Stimulated activated CD4-positive, alpha-beta T cell treated with anti-CD3 and anti-CD28 coated beads, Interleukin-4, amount 100 ng/mL, for 24 hours (primary cell): ENCODE measurements around the gene LILRA1.
"Not testable (repeated sequence)": the region's sequence is repeated elsewhere in the genome, so short reads cannot be mapped to it uniquely, and the experiment has no call there.

Source experiments
- DNase-seq: peaks from one replicate; pipeline ENCODE4 v3.0.0-alpha.2; 2020

Gene LILRA1

DNA sequence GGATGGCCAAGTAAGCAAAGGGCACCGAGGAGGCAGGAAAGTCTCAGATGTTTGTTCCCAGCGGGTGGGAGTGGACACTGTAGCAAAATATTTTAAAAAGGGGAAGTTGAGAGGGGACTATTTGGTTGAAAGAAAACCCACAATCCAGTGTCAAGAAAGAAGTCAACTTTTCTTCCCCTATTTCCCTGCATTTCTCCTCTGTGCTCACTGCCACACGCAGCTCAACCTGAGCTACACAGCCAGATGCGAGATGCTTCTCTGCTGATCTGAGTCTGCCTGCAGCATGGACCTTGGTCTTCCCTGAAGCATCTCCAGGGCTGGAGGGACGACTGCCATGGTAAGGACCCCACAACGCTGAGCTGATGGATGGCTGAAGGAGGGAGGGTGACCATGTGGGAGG is at the start of gene LILRA1:
TSS of gene LILRA1 (plus strand) at position 188 of the 400 bp plus-strand sequence. CDS start 613 bp downstream, outside the sequence.
- not testable (repeated sequence) for DNase-seq

DNA sequence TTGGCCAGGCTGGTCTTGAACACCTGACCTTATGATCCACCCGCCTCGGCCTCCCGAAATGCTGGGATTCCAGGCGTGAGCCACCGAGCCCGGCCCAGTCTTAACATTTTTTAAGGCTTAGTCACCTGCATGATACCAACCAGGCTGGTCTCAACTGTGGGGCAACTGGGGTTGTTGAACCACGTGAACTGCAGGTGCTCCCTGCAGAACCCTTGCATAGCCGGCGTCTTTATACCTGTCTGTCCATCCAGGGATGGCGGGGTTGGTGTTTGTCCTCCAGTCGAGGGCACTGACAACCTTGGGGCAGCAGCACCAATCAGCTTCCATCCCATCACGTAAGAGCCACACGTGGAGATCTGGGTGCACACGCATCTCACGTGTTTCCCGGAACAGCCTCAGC is 44.6 kb upstream of the LILRA1 start:
- DNase-seq, result no peak

DNA sequence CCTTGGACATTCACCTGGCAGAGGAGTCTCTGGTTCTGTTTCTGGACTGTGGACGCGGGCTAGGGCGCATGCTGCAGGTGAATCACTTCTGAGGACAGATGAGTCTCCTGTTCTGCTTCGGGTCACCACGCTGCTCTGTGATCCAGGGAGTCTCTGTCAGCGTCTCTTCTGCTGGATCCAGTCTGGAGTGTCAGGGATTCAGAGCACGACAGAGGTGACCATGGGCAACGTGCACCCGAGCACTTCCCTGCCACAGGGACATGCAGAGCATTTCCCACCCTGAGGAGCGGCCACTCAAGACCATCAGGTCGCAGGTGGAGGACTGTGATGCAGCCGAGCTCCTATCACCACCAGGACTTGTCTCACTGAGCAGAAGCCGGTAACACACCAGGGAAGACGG is 44.2 kb upstream of the LILRA1 start:
- DNase-seq, result no peak

DNA sequence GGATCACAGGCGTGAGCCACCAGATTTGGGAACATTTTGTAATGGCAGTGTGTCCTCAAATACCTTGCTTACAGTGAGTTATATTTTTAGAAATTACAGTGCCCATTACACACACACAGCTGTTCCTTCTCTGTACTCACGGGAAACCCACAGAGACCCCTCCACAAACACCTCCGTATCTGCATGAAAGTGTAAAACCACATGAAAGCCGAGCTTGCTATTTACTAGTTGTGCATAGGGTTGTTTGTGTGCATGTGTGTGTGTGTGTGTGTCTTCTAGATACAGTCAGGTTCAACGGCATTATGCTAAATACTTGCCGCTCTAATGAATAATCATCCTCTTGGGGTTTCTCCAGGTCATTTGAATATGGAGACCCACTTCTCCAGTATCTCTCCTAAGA is 42.1 kb upstream of the LILRA1 start:
- DNase-seq, result no peak

DNA sequence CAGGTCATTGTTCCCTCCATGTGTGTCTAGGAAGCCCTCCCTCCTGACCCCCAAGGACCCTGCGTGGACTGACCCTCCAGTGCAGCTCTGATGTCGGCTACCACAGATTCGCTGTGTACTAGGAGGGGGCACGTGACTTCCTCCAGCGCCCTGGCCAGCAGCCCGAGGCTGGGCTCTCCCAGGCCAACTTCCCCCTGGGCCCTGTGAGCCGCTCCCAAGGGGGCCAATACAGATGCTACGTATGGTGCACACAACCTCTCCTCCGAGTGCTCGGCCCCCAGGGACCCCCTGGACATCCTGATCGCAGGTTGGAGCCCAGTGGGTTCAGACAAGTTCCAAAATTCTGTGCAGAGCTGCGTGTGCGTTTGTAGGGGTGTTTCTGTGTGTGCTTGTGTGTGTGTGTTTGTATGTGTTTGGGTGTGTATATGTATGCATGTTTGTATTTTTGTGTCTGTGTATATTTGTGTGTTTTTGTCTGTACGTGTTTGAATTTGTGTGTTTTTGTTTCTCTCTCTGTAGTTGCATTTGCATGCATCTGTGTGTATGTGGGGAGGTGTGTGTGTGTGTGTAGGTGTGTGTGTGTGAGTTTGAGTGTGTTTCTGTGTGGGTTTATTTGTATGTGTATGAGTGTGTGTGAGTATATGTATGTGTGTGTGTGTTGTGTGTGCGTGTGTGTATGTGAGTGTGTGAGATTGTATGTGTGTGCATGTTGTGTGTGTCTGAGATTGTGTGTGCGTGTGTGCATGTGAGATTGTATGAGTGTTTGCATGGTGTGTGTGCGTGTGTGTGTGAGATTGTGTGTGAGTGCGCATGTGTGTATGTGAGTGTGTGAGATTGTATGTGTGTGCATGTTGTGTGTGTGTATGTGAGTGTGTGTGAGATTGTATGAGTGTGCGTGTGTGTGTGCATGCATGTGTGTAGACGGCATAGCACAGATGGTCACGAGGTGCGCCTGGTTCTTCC is 41.2 kb upstream of the LILRA1 start:
- no peak for DNase-seq

DNA sequence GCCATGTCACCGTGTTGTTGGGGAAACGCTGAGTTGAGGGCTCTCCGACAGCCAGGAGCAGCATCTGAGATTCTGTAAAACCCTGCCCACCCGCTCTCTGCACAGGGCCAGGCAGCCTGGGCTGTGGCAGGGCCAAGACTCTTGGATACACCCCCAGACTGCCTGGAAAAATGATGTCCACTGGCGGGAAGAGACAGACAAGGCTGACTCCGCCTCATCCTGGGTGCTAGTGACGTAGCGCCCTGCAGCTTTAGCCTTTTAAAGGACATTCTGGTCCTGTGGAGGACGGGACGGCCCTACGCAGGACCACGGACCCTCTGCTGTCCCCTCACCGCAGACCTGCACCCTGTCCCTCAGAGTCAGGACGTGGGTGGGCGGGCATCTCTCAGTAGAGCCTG is 40.5 kb upstream of the LILRA1 start:
- DNase-seq, result no peak

DNA sequence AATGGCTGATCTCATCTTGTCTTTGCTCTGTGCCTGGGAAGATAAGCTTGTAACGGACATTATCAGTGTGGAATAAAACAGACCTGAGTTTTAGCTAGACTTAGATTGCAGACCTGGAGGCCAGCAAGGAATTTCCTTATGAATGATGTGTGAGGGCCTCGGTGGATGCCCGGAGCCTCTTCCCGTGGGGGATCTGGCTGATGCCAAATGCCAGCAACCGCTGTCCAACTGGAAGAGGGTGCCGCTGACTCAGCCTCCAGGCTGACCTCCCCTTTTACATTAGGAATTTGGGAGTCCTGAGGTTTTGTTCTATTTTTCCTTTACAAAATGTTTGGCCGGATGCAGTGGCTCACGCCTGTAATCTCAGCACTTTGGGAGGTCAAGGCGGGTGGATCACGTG is 39.4 kb upstream of the LILRA1 start:
- no peak for DNase-seq

DNA sequence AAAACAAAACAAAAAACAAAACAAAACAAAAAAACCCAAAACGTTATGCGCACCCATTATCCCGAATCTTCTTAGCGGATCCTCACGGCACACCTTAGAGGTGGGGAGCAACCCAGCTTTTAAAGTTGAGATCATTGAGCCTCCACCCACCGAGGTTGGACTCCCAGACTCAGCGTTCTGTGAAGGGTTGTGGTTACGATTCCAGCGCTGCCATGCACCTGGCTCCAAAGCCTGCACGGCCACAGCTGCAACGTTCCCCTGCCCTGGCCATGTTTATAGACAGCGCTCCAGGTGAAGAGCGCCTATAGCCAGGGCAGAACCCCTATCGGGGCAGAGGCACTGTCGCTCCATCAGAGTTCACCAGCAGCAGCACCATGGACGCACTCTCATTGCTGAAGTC is 38.5 kb upstream of the LILRA1 start:
- no peak for DNase-seq

DNA sequence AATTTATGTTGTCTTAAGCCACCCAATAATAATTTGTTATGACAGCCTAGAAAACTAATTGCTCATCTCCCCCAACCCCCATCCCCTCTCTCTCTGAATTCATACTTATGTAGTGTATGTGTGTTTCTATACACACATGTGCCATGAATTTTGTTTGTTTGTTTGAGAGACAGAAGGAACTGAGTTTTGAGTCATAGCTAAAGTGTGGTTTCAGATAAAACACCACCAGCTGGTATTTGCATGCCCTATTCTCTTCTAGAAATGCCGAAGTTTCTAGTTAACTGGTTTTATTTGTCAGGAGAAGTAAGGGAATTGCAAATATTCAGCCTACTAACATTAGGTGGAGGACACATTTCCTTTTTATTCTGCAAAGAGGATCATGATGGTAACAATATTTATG is 37.2 kb upstream of the LILRA1 start:
- no peak for DNase-seq

DNA sequence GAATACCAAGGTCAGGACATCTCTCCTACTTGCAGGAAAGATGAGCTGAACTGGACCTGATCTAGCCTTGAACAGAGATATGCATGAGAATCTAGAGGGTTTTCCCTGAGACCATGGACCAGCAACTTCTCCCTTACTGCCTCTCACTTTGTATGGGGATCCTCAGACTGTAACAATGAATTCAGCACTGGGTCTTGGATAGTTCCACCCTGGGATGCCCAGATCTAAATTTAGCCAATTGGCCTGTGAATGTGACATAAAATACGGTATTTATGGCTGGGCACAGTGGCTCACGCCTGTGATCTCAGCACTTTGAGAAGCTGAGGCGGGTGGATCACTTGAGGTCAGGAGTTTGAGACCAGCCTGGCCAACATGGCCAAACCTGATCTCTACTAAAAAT is 35.1 kb upstream of the LILRA1 start:
- no peak for DNase-seq

DNA sequence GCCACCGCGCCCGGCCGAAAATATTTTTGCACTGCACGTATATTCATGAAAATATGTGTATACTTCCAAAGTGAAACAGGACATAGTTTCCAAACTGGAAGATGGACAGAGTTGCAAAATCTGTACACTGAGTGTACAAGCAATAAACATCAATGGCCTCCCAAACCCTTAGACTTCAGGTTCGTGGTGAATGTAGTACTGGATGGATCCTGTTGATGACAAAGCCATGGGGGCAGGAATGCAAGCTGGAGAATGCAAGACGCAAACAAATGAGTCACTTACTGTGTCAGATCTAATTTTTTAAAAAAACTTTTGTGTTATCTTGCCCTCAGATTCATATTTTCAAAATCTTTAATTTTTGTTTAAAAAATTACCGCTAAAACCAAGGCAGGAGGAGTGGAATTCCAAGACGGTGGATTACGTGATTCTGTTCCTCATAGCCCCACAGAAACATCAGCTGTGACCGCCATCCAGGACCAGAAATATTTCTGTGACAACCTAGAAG is 32.5 kb upstream of the LILRA1 start:
- DNase-seq, result no peak

DNA sequence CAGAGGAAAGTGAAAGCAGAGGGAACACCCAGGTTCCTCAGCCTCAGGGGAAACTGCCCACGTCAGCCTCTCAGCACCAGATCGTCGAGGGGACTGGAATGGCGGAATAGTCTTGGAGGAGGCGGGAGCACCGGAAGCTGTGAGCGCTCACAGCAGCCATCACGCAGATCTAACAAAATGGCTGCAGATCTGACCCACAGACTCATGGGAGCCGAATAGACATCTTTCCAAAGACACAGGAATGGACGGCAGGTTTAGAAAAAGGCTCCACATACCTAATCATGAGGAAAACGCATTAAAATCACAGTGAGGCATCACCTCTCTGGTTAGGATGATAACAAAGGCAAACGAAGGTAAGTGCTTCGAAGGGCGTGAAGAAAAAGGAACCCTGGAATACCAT is 31.6 kb upstream of the LILRA1 start:
- DNase-seq, result no peak

DNA sequence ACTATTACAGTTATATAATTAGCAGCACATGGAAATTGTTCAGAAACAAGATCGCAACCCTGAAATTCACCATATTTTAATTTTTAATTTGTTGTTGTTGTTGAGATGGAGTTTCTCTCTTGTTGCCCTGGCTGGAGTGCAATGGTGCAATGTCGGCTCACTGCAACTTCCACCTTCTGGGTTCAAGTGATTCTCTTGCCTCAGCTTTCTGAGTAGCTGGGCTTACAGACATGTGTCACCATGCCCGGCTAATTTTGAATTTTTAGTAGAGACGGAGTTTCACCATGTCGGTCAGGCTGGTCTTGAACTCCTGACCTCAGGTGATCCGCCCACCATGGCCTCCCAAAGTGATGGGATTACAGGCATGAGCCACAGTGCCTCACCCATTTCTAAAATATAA is 30.2 kb upstream of the LILRA1 start:
- not testable (repeated sequence) for DNase-seq

DNA sequence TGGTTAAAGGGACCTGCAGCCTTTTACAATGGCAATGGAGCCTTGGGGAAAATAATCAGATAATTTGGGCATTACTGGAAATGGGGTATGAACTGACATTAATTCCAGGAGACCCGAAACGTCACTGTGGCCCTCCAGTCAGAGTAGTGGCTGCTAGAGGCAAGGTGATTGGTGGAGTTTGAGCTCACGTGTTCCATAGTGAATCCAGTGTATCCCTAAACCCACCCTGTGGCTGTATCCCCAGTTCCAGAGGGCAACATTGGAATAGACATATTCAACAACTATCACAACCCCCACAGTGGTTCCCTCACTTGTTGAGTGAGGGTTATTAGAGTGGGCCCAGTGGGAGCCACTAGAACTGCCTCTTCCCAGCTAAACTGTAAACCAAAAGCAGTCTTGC is 23.1 kb upstream of the LILRA1 start:
- no peak for DNase-seq

DNA sequence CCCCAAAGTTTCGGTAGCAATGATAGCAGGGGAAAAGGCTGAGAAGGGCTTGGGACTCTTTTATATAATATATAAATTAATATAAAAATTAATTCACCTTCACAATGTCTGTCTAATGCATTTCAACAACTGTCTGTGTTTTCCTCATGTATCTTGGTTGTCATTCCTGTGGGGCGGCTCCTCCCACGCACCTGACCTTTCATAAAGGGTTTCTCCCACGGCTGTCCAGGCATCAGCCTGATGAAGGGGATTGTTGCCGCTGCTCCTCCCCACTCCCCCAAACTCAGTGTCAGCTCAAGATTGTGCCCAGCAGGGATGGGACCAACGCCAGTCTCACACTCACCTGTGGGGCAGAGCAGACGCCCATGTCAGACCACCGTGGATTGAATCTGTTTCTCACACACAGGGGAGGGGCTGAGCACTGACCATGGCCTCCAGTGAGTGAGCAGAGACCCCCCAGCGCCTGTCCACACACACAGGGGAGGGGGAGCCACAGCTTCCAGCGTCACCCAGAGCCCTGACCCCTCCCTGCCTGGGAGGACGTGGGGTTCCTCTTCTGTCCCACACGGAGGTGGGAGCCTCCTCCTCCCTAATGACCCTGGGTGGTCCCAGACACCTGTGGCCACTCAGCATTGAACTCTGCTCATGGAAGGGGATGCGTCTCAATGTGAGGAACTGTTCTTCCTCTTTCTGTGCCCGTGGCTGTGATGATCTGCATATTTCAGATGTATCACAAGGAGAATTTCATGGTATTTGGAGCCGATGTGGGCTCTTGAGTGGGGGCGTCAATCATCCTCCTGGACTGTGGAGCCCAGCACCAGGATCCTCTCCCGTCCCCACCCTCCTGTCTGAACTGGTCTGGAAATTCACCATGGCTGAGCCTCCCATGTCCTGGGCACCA is 21.5 kb upstream of the LILRA1 start:
- DNase-seq, result not testable (repeated sequence)

DNA sequence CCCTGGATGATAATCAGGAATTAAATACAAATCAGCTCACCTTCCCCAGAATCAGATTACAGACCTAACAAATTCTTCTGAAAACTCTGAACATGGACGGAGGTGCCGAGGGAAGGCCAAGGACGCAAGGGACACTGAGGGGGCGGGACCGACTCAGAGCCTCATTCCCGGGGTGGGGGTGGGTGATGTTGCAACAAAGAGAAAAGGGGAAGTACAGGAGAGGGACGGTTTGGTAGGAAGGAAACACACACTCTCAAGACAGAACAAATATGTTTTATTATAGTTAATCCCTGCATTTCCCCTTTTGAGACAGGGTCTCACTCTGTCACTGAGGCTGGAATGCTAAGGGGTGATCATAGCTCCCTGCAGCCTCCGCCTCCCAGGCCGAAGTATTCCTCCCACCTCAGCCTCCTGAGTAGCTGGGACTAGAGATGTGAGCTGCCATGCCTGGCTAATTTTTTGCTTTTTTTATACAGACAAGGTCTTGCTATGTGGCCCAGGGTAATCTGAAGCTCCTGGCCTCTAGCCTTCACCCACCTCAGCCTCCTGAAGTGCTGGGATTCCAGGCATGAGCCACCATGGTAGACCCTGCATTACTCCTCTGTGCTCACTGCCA is 20.6 kb upstream of the LILRA1 start:
- no peak for DNase-seq

DNA sequence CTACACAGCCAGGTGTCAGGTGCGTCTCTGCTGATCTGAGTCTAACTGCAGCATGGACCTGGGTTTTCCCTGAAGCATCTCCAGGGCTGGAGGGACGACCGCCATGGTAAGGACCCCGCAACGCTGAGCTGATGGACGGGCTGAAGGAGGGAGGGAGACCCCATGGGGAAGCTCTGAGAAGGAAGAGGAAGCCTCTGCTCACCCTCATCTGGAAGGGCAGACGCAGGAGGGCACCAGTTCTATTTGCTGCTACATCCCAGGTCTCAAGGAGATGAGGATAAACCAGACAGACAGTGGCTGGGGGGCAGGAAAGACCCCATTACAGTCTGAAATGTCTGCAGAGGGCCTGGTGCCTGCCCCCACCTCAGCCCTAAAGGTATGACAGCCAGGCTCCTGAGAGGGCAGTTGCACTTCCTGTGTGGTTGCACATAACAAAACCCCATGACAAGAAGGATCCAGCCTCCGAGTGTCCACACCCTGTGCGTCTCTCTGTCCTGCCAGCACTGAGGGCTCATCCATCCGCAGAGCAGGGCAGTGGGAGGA is 20.0 kb upstream of the LILRA1 start, which contains the start of gene LILRA2:
TSS of gene LILRA2 (plus strand) at position 461 of the 543 bp plus-strand sequence. CDS start 89 bp downstream, outside the sequence.
- DNase-seq, result no peak

DNA sequence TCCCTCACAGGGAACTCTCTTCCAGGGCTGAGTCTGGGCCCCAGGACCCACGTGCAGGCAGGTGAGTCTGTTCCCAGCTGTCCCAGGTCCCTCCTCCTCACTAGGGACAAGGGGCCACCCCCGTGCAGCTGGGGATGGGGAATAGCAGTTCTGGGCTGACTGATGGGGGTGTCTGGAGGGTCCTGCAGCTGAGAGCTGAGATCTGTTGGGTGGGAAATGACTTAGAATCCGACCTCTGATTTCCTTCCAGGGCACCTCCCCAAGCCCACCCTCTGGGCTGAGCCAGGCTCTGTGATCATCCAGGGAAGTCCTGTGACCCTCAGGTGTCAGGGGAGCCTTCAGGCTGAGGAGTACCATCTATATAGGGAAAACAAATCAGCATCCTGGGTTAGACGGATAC is 19.4 kb upstream of the LILRA1 start:
- no peak for DNase-seq

DNA sequence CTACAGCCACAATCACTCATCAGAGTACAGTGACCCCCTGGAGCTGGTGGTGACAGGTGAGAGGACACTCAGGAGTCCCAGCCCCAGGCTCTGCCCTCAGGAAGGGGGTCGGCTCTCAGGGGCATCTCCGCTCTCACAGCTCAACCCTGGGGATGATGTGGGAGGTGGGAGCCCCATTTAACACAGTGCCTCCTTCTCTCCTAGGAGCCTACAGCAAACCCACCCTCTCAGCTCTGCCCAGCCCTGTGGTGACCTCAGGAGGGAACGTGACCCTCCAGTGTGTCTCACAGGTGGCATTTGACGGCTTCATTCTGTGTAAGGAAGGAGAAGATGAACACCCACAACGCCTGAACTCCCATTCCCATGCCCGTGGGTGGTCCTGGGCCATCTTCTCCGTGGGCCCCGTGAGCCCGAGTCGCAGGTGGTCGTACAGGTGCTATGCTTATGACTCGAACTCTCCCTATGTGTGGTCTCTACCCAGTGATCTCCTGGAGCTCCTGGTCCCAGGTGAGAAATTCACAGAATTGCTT is 18.8 kb upstream of the LILRA1 start:
- no peak for DNase-seq

DNA sequence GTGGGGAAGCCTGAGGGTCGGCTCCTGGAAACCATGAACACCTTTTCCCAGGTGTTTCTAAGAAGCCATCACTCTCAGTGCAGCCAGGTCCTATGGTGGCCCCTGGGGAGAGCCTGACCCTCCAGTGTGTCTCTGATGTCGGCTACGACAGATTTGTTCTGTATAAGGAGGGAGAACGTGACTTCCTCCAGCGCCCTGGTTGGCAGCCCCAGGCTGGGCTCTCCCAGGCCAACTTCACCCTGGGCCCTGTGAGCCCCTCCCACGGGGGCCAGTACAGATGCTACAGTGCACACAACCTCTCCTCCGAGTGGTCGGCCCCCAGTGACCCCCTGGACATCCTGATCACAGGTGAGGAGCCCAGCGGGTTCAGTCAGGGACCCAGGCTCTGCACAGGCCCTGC is 18.2 kb upstream of the LILRA1 start:
- not testable (repeated sequence) for DNase-seq

DNA sequence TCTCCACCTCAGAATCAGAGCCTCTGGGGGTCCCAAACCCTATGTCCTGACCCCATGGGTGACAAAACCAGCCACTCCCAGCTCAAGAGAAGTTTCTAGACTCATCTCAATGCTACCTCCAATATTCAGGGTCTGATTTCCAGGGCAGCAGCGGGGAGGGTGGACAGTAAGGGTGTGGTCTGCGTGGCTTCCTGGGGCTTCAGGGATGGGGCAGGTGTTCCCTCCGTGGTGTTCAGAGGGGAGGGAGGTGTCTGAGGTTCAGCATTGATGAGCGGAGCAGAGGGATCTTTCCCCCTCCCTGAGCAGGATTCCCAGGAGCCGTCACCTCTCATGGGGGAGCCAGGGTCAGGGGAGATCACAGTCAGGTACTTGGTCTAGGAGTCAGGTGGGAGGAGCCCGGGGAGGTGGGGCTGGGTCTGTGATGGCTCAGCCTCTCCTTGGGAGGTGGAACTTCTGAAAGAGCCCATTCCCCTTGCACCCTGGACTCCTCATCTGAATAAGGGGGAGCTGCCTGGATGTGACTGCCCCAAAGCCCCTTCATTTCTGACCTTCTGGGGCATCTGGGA is 16.9 kb upstream of the LILRA1 start:
- no peak for DNase-seq

DNA sequence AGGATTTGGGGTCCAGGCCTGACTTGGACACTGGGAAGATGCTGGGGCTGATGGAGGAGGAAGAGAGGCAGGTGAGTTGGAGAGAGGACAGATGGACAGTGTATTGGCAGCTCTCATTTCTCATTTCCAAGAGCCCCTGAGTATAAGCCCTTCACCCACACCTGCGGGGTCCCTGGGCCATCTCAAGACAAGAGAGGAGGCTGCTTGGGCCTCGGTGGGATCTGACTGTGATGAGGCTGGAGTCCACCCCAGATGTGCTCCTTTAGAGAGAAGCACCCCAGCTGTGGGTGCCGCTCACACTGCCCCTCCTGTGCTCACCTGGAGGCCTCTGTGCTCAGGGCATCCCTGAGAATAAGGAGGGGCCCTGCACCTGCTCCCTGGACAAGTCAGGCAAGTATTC is 16.1 kb upstream of the LILRA1 start:
- no peak for DNase-seq
